ENCODE data around the gene TGM1.

GRCh38 chr14:24262821-24263733 is at the start of gene TGM1:
- TF ChIP-seq CTCF (IDR thresholded peaks at IDR 0.05; ENCODE audit: poor library complexity) = no peak
- no peak for TF ChIP-seq EZH2phosphoT487 (IDR thresholded peaks at IDR 0.05; ENCODE audit: low read depth, severe bottlenecking, unreplicated experiment)
- TF ChIP-seq EZH2 (IDR thresholded peaks at IDR 0.05; ENCODE audit: borderline replicate concordance) = no peak

Measured in hepatocyte (in vitro differentiated cells).